HG03571 (cell line): ENCODE measurements around the gene ZBTB25.

Experiments
- ATAC-seq: cut with Tn5 transposase; IDR thresholded peaks from one replicate; pipeline ENCODE4 v1.9.1; 2021; ENCODE audit not compliant: unreplicated experiment

Gene ZBTB25

GRCh38 chr14:64405295-64405694 lies 98.3 kb downstream of the ZBTB25 start:
- ATAC-seq, result no peak

GRCh38 chr14:64401949-64402348 lies 101.7 kb downstream of the ZBTB25 start:
- no peak for ATAC-seq

GRCh38 chr14:64400829-64401459 lies 102.7 kb downstream of the ZBTB25 start:
- no peak for ATAC-seq
